ENCODE data around the gene CD27. TPM values are rescaled to one million over a fixed set of nuclear protein-coding genes. Genes with fewer than 3 reads are reported as not detected.

Gene CD27
- total RNA-seq, 4 donors from 2014 or later, result 1.1 to 16.8 (median 2.3) TPM; not detected in 1

- no peak for DNase-seq
- H3K27me3 ChIP-seq, result no peaks in the 10 kb centered on the region
- peak overlapping the region; percentile 59 to 82 (median 74) for H3K27ac ChIP-seq
- no peaks in the 10 kb centered on the region for H3K9me3 ChIP-seq
- in situ Hi-C loops (cut with MboI; ENCODE audit: low pct_ligation_motif_present in 1 of 4, low pct_unique_long_range_greater_than_20kb in 1 of 4, low sequenced_read_pairs in 3 of 4), result loop anchor here in 2 of 4 donors (25.0 kb wide), 1 partner anchor 125 kb away; the partner anchor contains the start of gene TNFRSF1A (in 2 of the 2)
- 73 to 82% methylated on average over 3 to 14 of the region's 14 CpGs for WGBS, 2 donors (ENCODE audit: low coverage in 1 of 2)
- peaks cover 0 to 56% (median 25%) of the 10 kb centered on the region in 4 donors for H3K36me3 ChIP-seq
- intact Hi-C loops (cut with DNase I; ENCODE audit: low total_unique reads), result loop anchor here (5.0 kb wide), 1 partner anchor 40 kb away; no protein-coding TSS in a partner anchor
- H3K4me3 ChIP-seq, result no peak overlapping the region
- TF ChIP-seq EP300 (IDR thresholded peaks at IDR 0.05; ENCODE audit: low read depth) (no peak), POLR2A (IDR thresholded peaks at IDR 0.05) (no peak), POLR2AphosphoS5 (IDR thresholded peaks at IDR 0.05) (no peak), CTCF (IDR thresholded peaks at IDR 0.05) (no peak)
- peaks cover 3 to 44% (median 4%) of the 10 kb centered on the region in 4 donors for H3K4me1 ChIP-seq
Measured at GRCh38 chr12:6462234-6462995, 17.7 kb downstream of the CD27 start.

GRCh38 chr12:6463216-6463615 is 18.5 kb downstream of the CD27 start:
- Histone ChIP-seq H3K4me3 (no peak overlapping the region), H3K36me3 (peaks cover 0 to 50% (median 25%) of the 10 kb centered on the region in 4 donors), H3K27me3 (no peaks in the 10 kb centered on the region), H3K4me1 (peaks cover 10 to 52% (median 11%) of the 10 kb centered on the region in 4 donors), H3K27ac (peak overlapping the region; percentile 59 to 82 (median 74)), H3K9me3 (no peaks in the 10 kb centered on the region)
- 69 to 70% methylated on average over 2 to 7 of the region's 7 CpGs for WGBS, 2 donors (ENCODE audit: low coverage in 1 of 2)
- intact Hi-C loops (cut with DNase I; ENCODE audit: low total_unique reads), result loop anchor here (5.0 kb wide), 1 partner anchor 41 kb away; no protein-coding TSS in a partner anchor
- in situ Hi-C loops (cut with MboI; ENCODE audit: low pct_ligation_motif_present in 1 of 4, low pct_unique_long_range_greater_than_20kb in 1 of 4, low sequenced_read_pairs in 3 of 4), result loop anchor here in 2 of 4 donors (25.0 kb wide), 1 partner anchor 126 kb away; the partner anchor contains the start of gene TNFRSF1A (in 2 of the 2)
- TF ChIP-seq POLR2AphosphoS5 (IDR thresholded peaks at IDR 0.05), result no peak
- no peak for TF ChIP-seq CTCF (IDR thresholded peaks at IDR 0.05)
- DNase-seq, result no peak

GRCh38 chr12:6463858-6464257 is 19.1 kb downstream of the CD27 start:
- DNase-seq, result no peak
- TF ChIP-seq CTCF (IDR thresholded peaks at IDR 0.05) (no peak), EP300 (IDR thresholded peaks at IDR 0.05; ENCODE audit: low read depth) (no peak), POLR2AphosphoS5 (IDR thresholded peaks at IDR 0.05) (no peak), POLR2A (IDR thresholded peaks at IDR 0.05) (no peak)
- H3K4me1 ChIP-seq, result peaks cover 12 to 58% (median 16%) of the 10 kb centered on the region in 4 donors
- H3K36me3 ChIP-seq, result peaks cover 0 to 47% (median 22%) of the 10 kb centered on the region in 4 donors
- no peak overlapping the region for H3K4me3 ChIP-seq
- in situ Hi-C loops (cut with MboI; ENCODE audit: low pct_ligation_motif_present in 1 of 4, low pct_unique_long_range_greater_than_20kb in 1 of 4, low sequenced_read_pairs in 3 of 4), result loop anchor here in 2 of 4 donors (25.0 kb wide), 1 partner anchor 127 kb away; the partner anchor contains the start of gene TNFRSF1A (in 2 of the 2)
- intact Hi-C loops (cut with DNase I; ENCODE audit: low total_unique reads), result loop anchor here (5.0 kb wide), 1 partner anchor 42 kb away; no protein-coding TSS in a partner anchor
- no peaks in the 10 kb centered on the region for H3K27me3 ChIP-seq
- H3K9me3 ChIP-seq, result no peaks in the 10 kb centered on the region
- WGBS, 2 donors (ENCODE audit: low coverage in 1 of 2), result 78 to 82% methylated on average over 5 to 6 of the region's 6 CpGs
- H3K27ac ChIP-seq, result peak overlapping the region; percentile 11 to 76 (median 46)

GRCh38 chr12:6464531-6464930 is 19.8 kb downstream of the CD27 start:
- Histone ChIP-seq H3K36me3 (peaks cover 0 to 41% (median 18%) of the 10 kb centered on the region in 4 donors), H3K27ac (peak overlapping the region in 2 of 4 donors; percentile 32 to 76), H3K4me3 (no peak overlapping the region), H3K9me3 (no peaks in the 10 kb centered on the region), H3K4me1 (peaks cover 12 to 65% (median 23%) of the 10 kb centered on the region in 4 donors), H3K27me3 (no peaks in the 10 kb centered on the region)
- TF ChIP-seq CTCF (IDR thresholded peaks at IDR 0.05), result no peak
- TF ChIP-seq POLR2A (IDR thresholded peaks at IDR 0.05), result no peak
- TF ChIP-seq POLR2AphosphoS5 (IDR thresholded peaks at IDR 0.05), result no peak
- TF ChIP-seq EP300 (IDR thresholded peaks at IDR 0.05; ENCODE audit: low read depth), result no peak
- 89% methylated on average over 8 of the region's 8 CpGs; no CpG with 5 or more reads in 1 of the 2 donors for WGBS, 2 donors (ENCODE audit: low coverage in 1 of 2)
- intact Hi-C loops (cut with DNase I; ENCODE audit: low total_unique reads) (loop anchor here (5.0 kb wide), 1 partner anchor 42 kb away; no protein-coding TSS in a partner anchor), in situ Hi-C loops (cut with MboI; ENCODE audit: low pct_ligation_motif_present in 1 of 4, low pct_unique_long_range_greater_than_20kb in 1 of 4, low sequenced_read_pairs in 3 of 4) (loop anchor here in 2 of 4 donors (25.0 kb wide), 1 partner anchor 127 kb away; the partner anchor contains the start of gene TNFRSF1A (in 2 of the 2))
- DNase-seq, result no peak

All from transverse colon (tissue), 4 donors.